A673 (cell line): ENCODE measurements around the gene UFSP2. TPM values are rescaled to one million over a fixed set of nuclear protein-coding genes. Genes with fewer than 3 reads are reported as not detected.

Source experiments
- BruUV-seq: library from RNA; stranded (reverse); fragments of 400-500 nt; replicated peaks from 2 replicates; lab custom pipeline; 2021; lab: Mats Ljungman, UMichigan
- CTCF ChIA-PET: fragments of 300-600 bp; sonication (Branson Sonifier 250); formaldehyde crosslinking; loops from one replicate; lab custom pipeline; 2022; ENCODE audit warnings: antibody characterized with exemption; lab: Charles Lee
- POLR2A ChIA-PET: fragments of 300-600 bp; sonication (Branson Sonifier 250); formaldehyde crosslinking; loops from one replicate; lab custom pipeline; 2022; ENCODE audit warnings: antibody characterized with exemption; ENCODE audit not compliant: low non-redundant PET; lab: Charles Lee
- DNase-seq: peaks from one replicate; pipeline ENCODE4 v3.0.0-alpha.2; 2015; ENCODE audit warnings: low spot score
- H3K27ac ChIP-seq: fragments of 200-600 bp; sonication (generic); 2 replicates; pipeline ENCODE4 v1.5.1; 2016; ENCODE audit warnings: mixed run types, low read depth, mild to moderate bottlenecking, mixed read lengths, antibody characterized with exemption, low read length; ENCODE audit not compliant: poor library complexity, severe bottlenecking
- H3K27me3 ChIP-seq: fragments of 200-600 bp; sonication (generic); replicated peaks from 2 replicates; pipeline ENCODE4 v1.6.1; 2017; ENCODE audit warnings: mixed run types, low read depth, mild to moderate bottlenecking, mixed read lengths, antibody characterized with exemption, low read length; ENCODE audit not compliant: insufficient read depth, poor library complexity
- H3K36me3 ChIP-seq: fragments of 200-600 bp; sonication (generic); 2 replicates; pipeline ENCODE4 v1.6.1; 2016; ENCODE audit warnings: mixed run types, mild to moderate bottlenecking, mixed read lengths, antibody characterized with exemption, low read length; ENCODE audit not compliant: insufficient read depth, poor library complexity, severe bottlenecking
- H3K4me1 ChIP-seq: fragments of 200-600 bp; sonication (generic); 2 replicates; pipeline ENCODE4 v1.6.1; 2017; ENCODE audit warnings: mixed run types, mild to moderate bottlenecking, mixed read lengths, antibody characterized with exemption, low read length; ENCODE audit not compliant: insufficient read depth, poor library complexity, severe bottlenecking
- H3K4me3 ChIP-seq: fragments of 200-600 bp; sonication (generic); 2 replicates; pipeline ENCODE4 v1.5.1; 2016; ENCODE audit warnings: low read depth, mixed run types, mild to moderate bottlenecking, mixed read lengths, low read length; ENCODE audit not compliant: poor library complexity, severe bottlenecking
- H3K9me3 ChIP-seq: fragments of 200-600 bp; sonication (generic); 2 replicates; pipeline ENCODE4 v1.6.1; 2016; ENCODE audit warnings: mixed run types, low read depth, mild to moderate bottlenecking, mixed read lengths, antibody characterized with exemption, low read length; ENCODE audit not compliant: poor library complexity, severe bottlenecking
- EZH2 ChIP-seq: fragments of 200-600 bp; sonication (generic); IDR thresholded peaks from 2 replicates; pipeline ENCODE4 v1.6.1; 2017; ENCODE audit warnings: borderline replicate concordance, low read depth, mild to moderate bottlenecking, mixed read lengths, antibody characterized with exemption, low read length; ENCODE audit not compliant: poor library complexity, severe bottlenecking
- intact Hi-C: fragments of 100-400 bp; cut with micrococcal nuclease; formaldehyde crosslinking; loops from one replicate; pipeline ENCODE4 v1.10.0; 2022; ENCODE audit not compliant: unreplicated experiment
- total RNA-seq: library from RNA; stranded (reverse); gene quantifications from 2 replicates; pipeline ENCODE4 v1.2.3, GENCODE V29; 2021
- TF ChIP-seq, protein P1 (sequence below): fragments of 300-800, 200-600 bp; sonication (generic); conservative IDR thresholded peaks from 2 replicates; pipeline ENCODE4 v1.5.1; 2017; ENCODE audit warnings: low read depth, mild to moderate bottlenecking, antibody characterized with exemption, low read length, moderate library complexity, mixed read lengths

The UFSP2 gene
- total RNA-seq, 1 experiment from 2014 or later: 22.3 TPM

DNA sequence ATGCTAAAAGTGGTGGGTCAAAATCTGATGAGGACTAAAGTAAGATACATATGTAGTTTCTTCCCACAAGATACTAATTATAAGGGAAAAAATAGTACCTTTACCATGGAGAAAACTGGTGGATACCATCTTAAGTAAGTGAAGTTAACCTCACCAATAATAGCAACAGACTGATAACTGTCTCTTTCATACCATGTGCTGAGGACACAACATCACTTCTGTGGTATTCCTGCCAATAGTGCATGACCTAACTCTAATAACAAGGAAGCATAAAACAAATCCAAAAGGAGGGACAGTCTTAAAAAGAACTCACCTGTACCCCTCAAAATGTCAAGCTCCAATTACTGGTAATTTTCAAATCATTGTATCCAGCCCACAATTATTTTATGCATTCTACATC lies 8.8 kb downstream of the UFSP2 start:
- BruUV-seq: no TSS peak
- Histone ChIP-seq H3K9me3 (no peaks in the 10 kb centered on the region), H3K4me1 (no peaks in the 10 kb centered on the region), H3K36me3 (peaks cover 7% of the 10 kb centered on the region), H3K4me3 (no peak overlapping the region), H3K27me3 (no peaks in the 10 kb centered on the region), H3K27ac (no peak overlapping the region)
- ChIA-PET POLR2A (no interaction called here), CTCF (no interaction called here)
- intact Hi-C loops: no loop called here
- TF ChIP-seq, protein P1, sequence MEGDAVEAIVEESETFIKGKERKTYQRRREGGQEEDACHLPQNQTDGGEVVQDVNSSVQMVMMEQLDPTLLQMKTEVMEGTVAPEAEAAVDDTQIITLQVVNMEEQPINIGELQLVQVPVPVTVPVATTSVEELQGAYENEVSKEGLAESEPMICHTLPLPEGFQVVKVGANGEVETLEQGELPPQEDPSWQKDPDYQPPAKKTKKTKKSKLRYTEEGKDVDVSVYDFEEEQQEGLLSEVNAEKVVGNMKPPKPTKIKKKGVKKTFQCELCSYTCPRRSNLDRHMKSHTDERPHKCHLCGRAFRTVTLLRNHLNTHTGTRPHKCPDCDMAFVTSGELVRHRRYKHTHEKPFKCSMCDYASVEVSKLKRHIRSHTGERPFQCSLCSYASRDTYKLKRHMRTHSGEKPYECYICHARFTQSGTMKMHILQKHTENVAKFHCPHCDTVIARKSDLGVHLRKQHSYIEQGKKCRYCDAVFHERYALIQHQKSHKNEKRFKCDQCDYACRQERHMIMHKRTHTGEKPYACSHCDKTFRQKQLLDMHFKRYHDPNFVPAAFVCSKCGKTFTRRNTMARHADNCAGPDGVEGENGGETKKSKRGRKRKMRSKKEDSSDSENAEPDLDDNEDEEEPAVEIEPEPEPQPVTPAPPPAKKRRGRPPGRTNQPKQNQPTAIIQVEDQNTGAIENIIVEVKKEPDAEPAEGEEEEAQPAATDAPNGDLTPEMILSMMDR: no peak
- TF ChIP-seq EZH2: no peak
- DNase-seq: no peak

GRCh38 chr4:185412412-185412811 lies 13.4 kb downstream of the UFSP2 start:
- Histone ChIP-seq H3K4me3 (no peak overlapping the region), H3K9me3 (no peaks in the 10 kb centered on the region), H3K4me1 (no peaks in the 10 kb centered on the region), H3K27me3 (no peaks in the 10 kb centered on the region), H3K27ac (no peak overlapping the region), H3K36me3 (peaks cover 14% of the 10 kb centered on the region)
- CTCF ChIA-PET: no interaction called here
- no peak for DNase-seq
- BruUV-seq: no TSS peak
- TF ChIP-seq, protein P1: no peak
- no peak for TF ChIP-seq EZH2
- POLR2A ChIA-PET: no interaction called here
- intact Hi-C loops: no loop called here

DNA sequence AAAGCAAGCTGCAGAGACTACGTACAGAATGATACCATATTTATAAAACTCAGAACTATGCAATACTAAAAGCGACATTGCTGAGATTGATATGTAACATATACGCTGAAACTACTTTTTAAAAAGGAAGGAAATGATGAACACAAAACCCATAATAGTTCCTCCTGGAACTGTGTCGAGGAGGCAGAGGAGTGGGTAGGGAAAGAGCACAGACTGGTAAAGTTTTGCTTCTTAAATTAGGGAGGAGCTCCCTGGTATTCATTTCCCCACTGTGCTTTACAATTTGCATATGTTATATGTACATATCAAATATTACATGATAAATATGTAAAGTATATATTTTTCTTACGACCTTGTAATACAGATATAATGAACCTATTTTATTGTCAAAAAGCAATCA lies 13.9 kb downstream of the UFSP2 start:
- ChIA-PET CTCF (no interaction called here), POLR2A (no interaction called here)
- H3K27ac ChIP-seq: no peak overlapping the region
- H3K4me1 ChIP-seq: no peaks in the 10 kb centered on the region
- intact Hi-C loops: no loop called here
- H3K36me3 ChIP-seq: peaks cover 14% of the 10 kb centered on the region
- TF ChIP-seq EZH2: no peak
- TF ChIP-seq, protein P1: no peak
- H3K9me3 ChIP-seq: no peaks in the 10 kb centered on the region
- H3K27me3 ChIP-seq: no peaks in the 10 kb centered on the region
- no peak overlapping the region for H3K4me3 ChIP-seq
- BruUV-seq: no TSS peak
- DNase-seq: no peak
